Esophagus squamous epithelium (tissue), 5 donors: ENCODE results near the gene DYRK1A. TPM values are rescaled to one million over a fixed set of nuclear protein-coding genes. Genes with fewer than 3 reads are reported as not detected.

Experiments
- DNase-seq: peaks from one replicate; lab custom pipeline; 2025; lab: John Stamatoyannopoulos, UW
- H3K27ac ChIP-seq, 4 donors: fragments of 200-600 bp; sonication (generic); one replicate each; pipeline ENCODE4 v1.5.1; 2016 to 2019; ENCODE audit warnings: mild to moderate bottlenecking in 1 of 4
- H3K27me3 ChIP-seq, 4 donors: fragments of 200-600 bp; sonication (generic); 1 replicate in 3 of 4; 2 replicates in 1 of 4; pipeline versions ENCODE4 v1.5.1 to v1.6.0; 2017 to 2021; ENCODE audit warnings: antibody characterized with exemption in 1 of 4
- H3K36me3 ChIP-seq, 3 donors: fragments of 200-600 bp; sonication (generic); one replicate each; pipeline ENCODE4 v1.5.1; 2016 to 2019
- H3K4me1 ChIP-seq, 3 donors: fragments of 200-600 bp; sonication (generic); one replicate each; pipeline ENCODE4 v1.5.1; 2017 to 2019
- H3K4me3 ChIP-seq, 4 donors: fragments of 200-600 bp; sonication (generic); 1 replicate in 3 of 4; 2 replicates in 1 of 4; pipeline ENCODE4 v1.5.1; 2016 to 2019; ENCODE audit warnings: mild to moderate bottlenecking in 2 of 4, moderate library complexity in 1 of 4
- H3K9me3 ChIP-seq, 3 donors: fragments of 200-600 bp; sonication (generic); one replicate each; pipeline ENCODE4 v1.5.1; 2016 to 2019
- CTCF ChIP-seq, 6 experiments: fragments of 450-650 bp in 4 of 6; fragments of 200-600 bp in 2 of 6; sonication (generic) in 2 of 6; IDR thresholded peaks; one replicate each; pipeline ENCODE4 v1.5.1; 2016 to 2019; ENCODE audit warnings: antibody characterized with exemption in 6 of 6, mild to moderate bottlenecking in 4 of 6, moderate library complexity in 4 of 6
- POLR2A ChIP-seq, 4 donors: fragments of 450-650 bp; IDR thresholded peaks; one replicate each; pipeline ENCODE4 v1.6.1; 2017; ENCODE audit warnings: antibody characterized with exemption in 4 of 4, mild to moderate bottlenecking in 4 of 4, moderate library complexity in 3 of 4
- WGBS, 2 donors: methylation state at CpG; one replicate each; pipeline ENCODE4 v1.1.5; 2018; 5-methylcytosine and 5-hydroxymethylcytosine counted together
- intact Hi-C: fragments of 100-400 bp; cut with DNase I; formaldehyde crosslinking; loops from one replicate; pipeline ENCODE4 v1.15.0; 2022
- total RNA-seq, 4 donors: library from RNA; depleted of rRNA; stranded (reverse); fragments of >200 nt; gene quantifications; one replicate each; pipeline ENCODE4 v1.1.0, GENCODE V29; 2016
- donor health status: DM: yes; HTN: yes; CAD: no.

Gene DYRK1A
- total RNA-seq, 4 donors from 2014 or later: 37.8 to 61.0 (median 45.4) TPM

- Histone ChIP-seq H3K4me3 (no peak overlapping the region), H3K36me3 (no peaks in the 10 kb centered on the region), H3K9me3 (no peaks in the 10 kb centered on the region), H3K27ac (no peak overlapping the region), H3K4me1 (peaks cover 0 to 2% (median 0%) of the 10 kb centered on the region in 3 donors), H3K27me3 (peaks cover 0 to 12% (median 0%) of the 10 kb centered on the region in 4 donors)
- intact Hi-C loops: no loop called here
- TF ChIP-seq POLR2A (IDR thresholded peaks at IDR 0.05): no peak
- TF ChIP-seq CTCF (IDR thresholded peaks at IDR 0.05): no peak
- 93 to 96% methylated on average over 2 of the region's 2 CpGs for WGBS, 2 donors
- no peak for DNase-seq
Measured at GRCh38 chr21:37525810-37526209, 159.2 kb downstream of the DYRK1A start.

- Histone ChIP-seq H3K27me3 (peaks cover 0 to 23% (median 0%) of the 10 kb centered on the region in 4 donors), H3K4me1 (peaks cover 8 to 14% (median 9%) of the 10 kb centered on the region in 3 donors), H3K4me3 (no peak overlapping the region), H3K36me3 (no peaks in the 10 kb centered on the region), H3K27ac (no peak overlapping the region), H3K9me3 (no peaks in the 10 kb centered on the region)
- TF ChIP-seq POLR2A (IDR thresholded peaks at IDR 0.05): no peak
- no peak for TF ChIP-seq CTCF (IDR thresholded peaks at IDR 0.05)
- DNase-seq: no peak
- 75% methylated on average over 2 to 5 of the region's 6 CpGs for WGBS, 2 donors
- intact Hi-C loops: no loop called here
Measured at GRCh38 chr21:37527103-37527502, 160.5 kb downstream of the DYRK1A start.

- TF ChIP-seq POLR2A (IDR thresholded peaks at IDR 0.05) (no peak), CTCF (IDR thresholded peaks at IDR 0.05) (no peak)
- no peak for DNase-seq
- WGBS, 2 donors: 83 to 95% methylated on average over 4 of the region's 4 CpGs
- no peaks in the 10 kb centered on the region for H3K36me3 ChIP-seq
- intact Hi-C loops: no loop called here
- no peak overlapping the region for H3K27ac ChIP-seq
- peaks cover 0 to 23% (median 0%) of the 10 kb centered on the region in 4 donors for H3K27me3 ChIP-seq
- peaks cover 8 to 17% (median 9%) of the 10 kb centered on the region in 3 donors for H3K4me1 ChIP-seq
- no peaks in the 10 kb centered on the region for H3K9me3 ChIP-seq
- no peak overlapping the region for H3K4me3 ChIP-seq
Measured at GRCh38 chr21:37527716-37528115, 161.1 kb downstream of the DYRK1A start.

- DNase-seq: no peak
- no peaks in the 10 kb centered on the region for H3K9me3 ChIP-seq
- H3K4me3 ChIP-seq: no peak overlapping the region
- no peaks in the 10 kb centered on the region for H3K36me3 ChIP-seq
- peaks cover 8 to 24% (median 9%) of the 10 kb centered on the region in 3 donors for H3K4me1 ChIP-seq
- no peak overlapping the region for H3K27ac ChIP-seq
- H3K27me3 ChIP-seq: peaks cover 0 to 25% (median 0%) of the 10 kb centered on the region in 4 donors
- intact Hi-C loops: no loop called here
- no peak for TF ChIP-seq CTCF (IDR thresholded peaks at IDR 0.05)
- TF ChIP-seq POLR2A (IDR thresholded peaks at IDR 0.05): no peak
- 85 to 95% methylated on average over 11 to 12 of the region's 12 CpGs for WGBS, 2 donors
Measured at GRCh38 chr21:37528150-37528937, 161.8 kb downstream of the DYRK1A start.

DNA sequence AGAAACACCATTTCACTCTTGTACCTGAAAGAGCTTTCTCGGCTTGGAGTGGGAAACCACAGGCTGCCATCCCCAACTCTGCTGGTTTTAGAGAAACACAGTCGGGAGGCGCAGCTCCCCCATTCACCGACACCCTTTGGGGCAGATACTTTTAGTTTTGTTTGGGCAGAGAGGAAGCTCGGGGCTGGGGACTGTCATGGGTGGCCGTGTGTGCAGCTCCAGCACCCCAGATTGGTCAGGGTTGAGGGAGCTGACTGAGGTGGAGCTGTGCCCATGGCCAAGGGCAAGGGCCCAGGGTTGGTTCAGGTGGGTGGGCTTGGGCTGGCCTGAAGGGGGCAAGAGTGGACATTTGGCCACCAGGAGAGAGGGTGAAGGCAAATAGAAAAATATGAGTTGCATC, 163.1 kb downstream of the DYRK1A start:
- Histone ChIP-seq H3K4me3 (no peak overlapping the region), H3K27me3 (peaks cover 0 to 32% (median 0%) of the 10 kb centered on the region in 4 donors), H3K4me1 (peaks cover 8 to 27% (median 9%) of the 10 kb centered on the region in 3 donors), H3K27ac (no peak overlapping the region), H3K36me3 (no peaks in the 10 kb centered on the region), H3K9me3 (no peaks in the 10 kb centered on the region)
- TF ChIP-seq CTCF (IDR thresholded peaks at IDR 0.05): no peak
- no peak for TF ChIP-seq POLR2A (IDR thresholded peaks at IDR 0.05)
- DNase-seq: no peak
- 76 to 80% methylated on average over 1 to 4 of the region's 6 CpGs for WGBS, 2 donors
- intact Hi-C loops: no loop called here
